Cardiac fibroblast (primary cell): ENCODE results near the gene B4GALT3.

ENCODE experiments used
- DNase-seq, 2 donors: peaks; one replicate each; pipeline versions ENCODE4 v3.0.0 to v3.0.0-alpha.2; 2010; ENCODE audit warnings: low read depth in 2 of 2
- H3K4me3 ChIP-seq, 2 donors: replicated peaks in 1 of 2; 1 replicate in 1 of 2; 2 replicates in 1 of 2; pipeline ENCODE4 v1.5.1; 2011; ENCODE audit warnings: low read depth in 2 of 2, low read length in 2 of 2, mild to moderate bottlenecking in 2 of 2, moderate library complexity in 1 of 2
- CTCF ChIP-seq: IDR thresholded peaks from one replicate; pipeline ENCODE4 v1.5.1; 2011; ENCODE audit warnings: low read depth, mild to moderate bottlenecking, low read length, inconsistent platforms

The B4GALT3 gene

GRCh38 chr1:161198194-161198896 is 21.0 kb upstream of the B4GALT3 start:
- TF ChIP-seq CTCF, result no peak
- DNase-seq, result peak; percentile 5 to 70
- peak overlapping the region; percentile 41 to 81 for H3K4me3 ChIP-seq

GRCh38 chr1:161197560-161198193 is 20.4 kb upstream of the B4GALT3 start:
- H3K4me3 ChIP-seq, result peak overlapping the region; percentile 41 to 81
- TF ChIP-seq CTCF, result no peak
- DNase-seq, result peak in 1 of 2 donors; percentile 12

- no peak for TF ChIP-seq CTCF
- DNase-seq, result peak; percentile 80 to 88
- H3K4me3 ChIP-seq, result peak overlapping the region; percentile 41 to 81
Observed at GRCh38 chr1:161196521-161197451, 19.5 kb upstream of the B4GALT3 start.

- H3K4me3 ChIP-seq, result peak overlapping the region in 1 of 2 donors; percentile 81
- no peak for DNase-seq
- no peak for TF ChIP-seq CTCF
Observed at GRCh38 chr1:161196111-161196510, 18.8 kb upstream of the B4GALT3 start.

- H3K4me3 ChIP-seq, result peak overlapping the region in 1 of 2 donors; percentile 81
- DNase-seq, result no peak
- TF ChIP-seq CTCF, result no peak
Observed at GRCh38 chr1:161195171-161195570, 17.9 kb upstream of the B4GALT3 start.

- TF ChIP-seq CTCF, result peak; percentile 22
- DNase-seq, result peak in 1 of 2 donors; percentile 43
- H3K4me3 ChIP-seq, result no peak overlapping the region
Observed at GRCh38 chr1:161193561-161194235, 16.4 kb upstream of the B4GALT3 start.
